ENCODE data around the gene CROCC2.

The CROCC2 gene

GRCh38 chr2:240892925-240893324, 13.2 kb upstream of the CROCC2 start:
- DNase-seq, result no peak

GRCh38 chr2:240893363-240893844, 12.7 kb upstream of the CROCC2 start:
- DNase-seq, result no peak

GRCh38 chr2:240894006-240894405, 12.1 kb upstream of the CROCC2 start:
- no peak for DNase-seq

GRCh38 chr2:240894836-240895558, 11.1 kb upstream of the CROCC2 start:
- no peak for DNase-seq

GRCh38 chr2:240895656-240896388, 10.3 kb upstream of the CROCC2 start, which contains the start of gene MAB21L4:
TSS of gene MAB21L4 (minus strand) at chr2:240896156. CDS start at chr2:240895997, 159 bp downstream.
- no peak for DNase-seq

GRCh38 chr2:240896394-240896793, 9.7 kb upstream of the CROCC2 start:
- no peak for DNase-seq

GRCh38 chr2:240896871-240897692, 9.1 kb upstream of the CROCC2 start:
- DNase-seq, result no peak

DNA sequence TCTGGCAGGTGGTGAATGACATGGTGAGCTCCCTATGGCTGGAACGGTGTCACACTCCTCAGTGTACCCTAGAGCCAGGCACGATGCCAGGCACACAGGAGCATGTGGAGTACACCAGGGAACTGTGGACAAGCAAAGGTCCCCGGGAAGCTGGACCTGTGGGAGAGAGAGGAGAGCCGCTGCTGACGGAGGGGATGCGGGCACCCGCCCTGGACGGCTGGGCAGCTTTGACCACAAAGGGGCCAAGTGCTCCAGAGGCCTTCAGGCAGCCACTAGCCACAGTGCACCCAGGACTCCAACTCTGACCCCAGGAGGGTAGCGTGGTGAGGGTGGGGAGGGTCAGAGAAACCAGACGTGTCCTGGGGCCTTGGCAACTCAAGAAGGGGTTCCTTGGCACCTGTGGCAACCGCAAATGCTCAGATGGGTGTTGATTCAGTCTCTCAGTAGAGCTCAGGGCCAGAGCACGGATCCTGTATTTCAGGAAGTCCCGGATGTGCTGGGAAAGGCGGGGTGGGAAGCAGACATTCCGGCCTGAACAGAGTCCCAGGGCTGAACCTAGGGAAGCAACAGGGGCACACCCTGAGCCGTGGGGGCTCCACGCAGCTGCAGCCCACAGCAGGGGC, 7.9 kb upstream of the CROCC2 start:
- DNase-seq, result no peak

DNA sequence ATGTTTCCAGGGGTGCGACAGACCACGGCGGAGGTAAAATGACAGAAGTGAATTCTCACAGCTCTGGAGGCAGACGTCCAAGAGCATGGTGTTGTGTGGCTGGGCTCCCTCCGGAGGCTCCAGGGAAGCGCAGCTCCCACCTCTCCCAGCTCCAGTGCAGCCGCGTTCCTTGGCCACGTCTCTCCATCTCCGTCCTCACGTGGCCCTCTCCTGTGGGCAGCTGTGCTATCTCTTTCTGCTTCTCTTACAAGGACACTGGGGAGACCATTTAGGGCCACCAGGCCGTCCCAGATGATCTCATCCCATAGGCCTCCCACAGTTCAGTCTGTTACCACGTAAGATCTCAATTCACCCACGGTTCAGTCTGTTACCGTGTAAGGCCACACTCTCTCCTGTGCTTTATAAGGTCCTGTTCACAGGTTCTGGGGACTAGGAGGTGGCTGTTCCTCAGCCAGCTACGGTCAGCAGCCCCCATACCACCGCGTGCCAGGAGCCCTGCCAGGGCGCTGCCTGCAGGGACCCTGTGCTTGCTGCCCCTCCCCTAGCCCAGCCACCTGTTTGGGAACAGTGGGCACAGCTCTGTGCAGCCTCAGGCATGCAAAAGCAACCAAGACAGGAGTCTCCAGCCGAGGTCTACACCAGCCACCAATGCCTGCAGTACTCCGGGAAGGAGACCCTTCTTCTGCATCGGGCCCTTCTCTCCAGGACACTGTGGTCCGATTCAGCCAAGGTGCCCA, 7.2 kb upstream of the CROCC2 start:
- no peak for DNase-seq

DNA sequence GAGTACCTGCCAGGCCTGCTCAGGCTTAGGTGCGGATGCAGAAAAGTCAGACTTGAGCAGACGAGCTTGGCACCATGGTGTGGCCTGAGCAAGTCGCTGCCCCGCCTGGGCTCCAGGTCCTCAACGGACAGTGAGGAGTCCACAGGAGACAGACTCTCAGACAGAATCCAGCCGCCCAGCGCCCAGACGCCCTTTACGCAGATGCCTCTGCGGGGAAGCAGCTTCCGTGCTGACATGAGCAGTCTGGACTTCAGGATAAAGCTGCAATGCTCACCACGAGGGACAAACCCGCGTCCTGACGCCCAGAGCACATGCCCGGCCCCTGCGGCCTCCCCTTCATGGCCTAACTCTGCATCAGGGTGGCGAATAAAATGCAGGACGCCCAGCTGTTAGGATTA, 6.7 kb upstream of the CROCC2 start:
- no peak for DNase-seq

DNA sequence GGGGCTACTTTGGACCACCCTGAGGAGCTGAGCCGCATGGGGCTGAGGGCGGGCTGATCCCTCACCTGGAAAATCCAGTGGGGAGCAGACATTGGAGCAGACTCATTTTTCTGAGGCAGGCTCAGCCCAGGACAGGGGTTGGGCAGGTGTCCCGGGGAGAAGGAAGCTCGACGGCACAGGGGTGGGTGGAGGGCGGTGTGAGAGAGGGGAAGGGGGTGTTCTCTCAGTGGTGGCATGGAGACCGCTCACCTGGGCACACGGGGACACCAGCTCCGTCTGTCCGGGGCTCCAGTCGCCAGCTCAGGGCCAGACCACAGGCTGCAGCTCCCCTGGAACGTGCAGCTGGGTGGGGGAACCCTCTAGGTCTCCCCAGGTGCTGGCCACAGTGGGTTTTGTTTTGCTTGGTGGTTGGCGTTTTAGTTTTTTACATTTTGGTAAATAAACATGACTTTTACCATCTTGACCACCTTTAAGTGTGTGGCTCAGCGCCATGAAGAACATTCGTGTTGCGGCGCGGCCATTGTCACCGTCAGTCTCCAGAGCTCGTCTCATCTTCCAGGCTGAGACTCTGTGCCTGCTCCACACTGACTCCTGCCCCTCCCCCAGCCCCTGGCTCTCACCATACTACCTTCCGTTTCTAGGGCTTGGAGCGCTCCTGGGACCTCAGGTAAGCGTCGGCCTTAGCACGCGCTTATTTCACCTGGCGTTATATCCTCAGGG, 5.8 kb upstream of the CROCC2 start:
- no peak for DNase-seq

- no peak for DNase-seq
Measured at GRCh38 chr2:240901986-240902614, 4.0 kb upstream of the CROCC2 start.

DNA sequence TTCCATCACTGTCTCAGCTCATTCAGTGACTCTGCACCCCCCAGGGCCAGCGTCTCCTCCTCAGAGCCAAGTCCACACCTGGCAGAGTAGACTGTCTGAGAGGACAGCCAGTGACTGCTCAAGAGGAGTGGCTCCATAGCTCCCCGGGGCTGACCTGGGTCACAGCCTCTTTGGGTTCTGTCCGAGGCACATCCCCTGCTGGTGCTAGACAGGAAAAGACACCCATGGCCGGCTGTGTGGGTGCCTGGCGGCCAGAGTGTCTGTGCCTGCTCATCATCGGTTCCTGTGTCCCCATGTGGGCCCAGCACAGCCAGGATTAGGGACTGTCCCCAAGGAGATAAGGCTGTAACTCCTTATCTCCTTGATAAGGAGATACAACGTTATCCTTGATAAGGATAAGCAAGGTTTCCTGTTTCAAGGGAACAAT, 3.5 kb upstream of the CROCC2 start:
- no peak for DNase-seq

GRCh38 chr2:240903191-240904060, 2.7 kb upstream of the CROCC2 start:
- no peak for DNase-seq

DNA sequence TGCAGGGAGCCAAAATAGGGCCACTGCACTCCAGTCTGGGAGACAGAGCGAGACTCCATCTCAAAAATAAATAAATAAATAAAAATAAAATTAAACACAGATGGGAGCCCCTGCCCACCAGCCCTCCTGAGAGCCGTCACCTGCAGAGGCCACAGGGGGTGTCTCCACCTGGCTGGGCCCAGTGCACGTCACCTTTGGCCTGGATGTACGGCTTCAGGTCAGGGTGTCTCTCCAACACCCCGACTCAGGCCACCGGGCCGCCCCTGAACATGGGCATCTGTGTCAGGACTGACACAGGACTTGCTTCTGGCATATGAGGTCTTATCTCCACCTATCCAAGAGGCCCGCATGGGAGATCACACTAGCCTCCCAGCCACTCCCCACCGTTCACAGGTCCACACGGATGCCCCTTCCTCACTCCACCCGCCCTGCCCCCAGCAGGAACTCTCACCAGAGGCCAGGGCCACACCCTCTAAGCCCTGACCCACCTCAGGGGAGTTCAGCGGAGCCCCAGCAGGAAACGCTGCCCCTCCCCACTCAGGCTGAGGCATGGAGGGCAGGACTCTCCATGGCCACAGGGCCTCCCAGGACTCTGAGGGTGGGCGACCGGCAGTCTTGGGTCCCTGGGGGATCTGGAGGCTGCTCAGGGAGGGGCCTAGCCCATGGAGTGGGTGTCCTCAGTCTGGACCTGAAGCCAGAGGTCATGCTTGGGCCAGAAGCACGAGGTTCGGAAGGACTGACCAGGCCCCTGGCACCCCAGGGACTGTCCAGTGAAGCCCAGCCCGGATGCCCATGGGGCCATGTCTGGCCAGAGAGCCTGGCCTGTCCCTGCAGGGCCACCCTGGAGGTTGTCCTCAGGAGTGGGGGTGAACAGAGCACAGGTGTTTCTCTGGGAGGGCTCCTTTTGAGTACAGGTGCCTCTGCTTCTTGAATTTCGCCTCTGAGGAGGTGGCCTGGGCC, 1.6 kb upstream of the CROCC2 start:
- no peak for DNase-seq

DNA sequence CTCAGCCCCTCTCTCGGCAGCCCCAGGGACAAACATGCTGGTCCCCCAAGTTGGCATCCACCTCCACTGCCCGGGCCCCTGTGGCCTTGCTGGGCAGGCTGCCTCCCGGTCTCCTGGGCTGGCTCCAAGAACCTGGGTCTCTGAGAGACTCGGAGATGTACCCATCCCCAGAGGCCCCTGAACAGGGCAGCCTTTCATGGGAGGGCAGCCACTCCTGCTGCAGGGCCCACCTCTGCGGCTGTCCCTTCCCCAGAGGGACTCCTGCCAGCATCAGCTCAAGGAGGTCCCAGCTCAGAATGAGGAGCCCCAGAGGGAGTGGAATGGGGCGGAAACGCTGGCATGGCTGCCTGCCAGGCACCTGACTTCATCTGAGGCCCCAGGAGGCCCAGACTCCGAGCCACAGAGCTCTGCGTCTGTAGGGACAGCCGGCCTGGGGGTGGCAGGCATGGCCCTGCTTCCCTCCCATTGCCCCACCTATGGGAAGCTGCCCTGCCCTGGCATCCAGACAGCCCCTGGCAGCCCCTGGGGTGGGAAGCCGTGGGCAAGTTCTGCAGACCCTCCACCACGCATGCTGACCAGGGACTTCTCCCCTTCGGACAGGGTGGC, 857 bp upstream of the CROCC2 start:
- no peak for DNase-seq

- DNase-seq, result no peak
Measured at GRCh38 chr2:240906911-240907590, 915 bp downstream of the CROCC2 start.

Measured in NCI-H1092 treated with DMSO at 0.1 percent for 48 hours (cell line).